ENCODE measurements around the gene PCDHGB6. TPM values are rescaled to one million over a fixed set of nuclear protein-coding genes. Genes with fewer than 3 reads are reported as not detected.
"Not testable (repeated sequence)": the region's sequence is repeated elsewhere in the genome, so short reads cannot be mapped to it uniquely, and the experiment has no call there.

Gene PCDHGB6
- total RNA-seq, 2 experiments from 2014 or later = 0.06 TPM; not detected in 1

- Mint-ChIP-seq H3K27ac (no peak within 1 kb of the TSS), H3K4me1 (ENCODE audit: low read depth) (peaks cover 24% of the 10 kb centered on the region), H3K9me3 (peaks cover 20% of the 10 kb centered on the region), H3K4me3 (peak within 1 kb of the TSS; percentile 92), H3K36me3 (ENCODE audit: low read depth) (peaks cover 46% of the 10 kb centered on the region), H3K27me3 (peaks cover 82% of the 10 kb centered on the region)
- H3K4me1 ChIP-seq (ENCODE audit: insufficient read depth, low read length) = peaks cover 15% of the 10 kb centered on the region
- ATAC-seq (ENCODE audit: poor library complexity) = peak; percentile 88
- ChIA-PET POLR2A (interaction anchor here (0.9 to 1.3 kb wide), 3 partner anchors 48 to 151 kb away, joined by 3 to 4 read pairs (median 3); partner anchors contain the start of gene TAF7), CTCF (interaction anchor here (0.6 to 3.0 kb wide), 14 partner anchors 8 to 225 kb away, joined by 3 to 19 read pairs (median 4); partner anchors contain the start of genes PCDHGA11, PCDHGA6, PCDHGB5 and TAF7)
- intact Hi-C loops (cut with DNase I, micrococcal nuclease) = loop anchor here (2.0 to 10.0 kb wide), 5 partner anchors 48 to 149 kb away; partner anchors contain the start of genes PCDHGA5 (in 1 of the 2) and TAF7 (in 1 of the 2)
- peak; percentile 71 for TF ChIP-seq CTCF (IDR thresholded peaks at IDR 0.05)
- H3K27ac ChIP-seq (ENCODE audit: low read depth in 1 of 2, low read length in 2 of 2) = no peak within 1 kb of the TSS
- peaks cover 21 to 51% of the 10 kb centered on the region in 2 experiments for H3K9me3 ChIP-seq (ENCODE audit: control insufficient read depth in 1 of 2, insufficient read depth in 1 of 2, low read length in 2 of 2)
- peak within 1 kb of the TSS; percentile 53 for H3K4me3 ChIP-seq (ENCODE audit: low read length)
- H3K36me3 ChIP-seq (ENCODE audit: insufficient read depth, low read length) = no peaks in the 10 kb centered on the region
- peaks cover 63 to 84% of the 10 kb centered on the region in 2 experiments for H3K27me3 ChIP-seq (ENCODE audit: control insufficient read depth in 1 of 2, insufficient read depth in 2 of 2, low read length in 2 of 2)
- peak in 13 of 14 experiments; percentile 26 to 72 (median 39) for DNase-seq
Observed at GRCh38 chr5:141412854-141413539, 5.2 kb downstream of the PCDHGB6 start, which contains the start of gene PCDHGA10. Gene PCDHGA10 (plus strand): TSS chr5:141412987. CDS start chr5:141413176, 189 bp downstream.

GRCh38 chr5:141413540-141414069, 5.8 kb downstream of the PCDHGB6 start:
- POLR2A ChIA-PET = interaction anchor here (0.9 to 1.3 kb wide), 2 partner anchors 93 to 150 kb away, joined by 3 to 4 read pairs; partner anchors contain the start of gene TAF7
- H3K4me3 ChIP-seq (ENCODE audit: low read length) = peak overlapping the region; percentile 53
- H3K4me1 Mint-ChIP-seq (ENCODE audit: low read depth) = peaks cover 23% of the 10 kb centered on the region
- no peaks in the 10 kb centered on the region for H3K36me3 ChIP-seq (ENCODE audit: insufficient read depth, low read length)
- peaks cover 82% of the 10 kb centered on the region for H3K27me3 Mint-ChIP-seq
- ATAC-seq (ENCODE audit: poor library complexity) (no peak), DNase-seq (no peak)
- H3K9me3 ChIP-seq (ENCODE audit: control insufficient read depth in 1 of 2, insufficient read depth in 1 of 2, low read length in 2 of 2) = peaks cover 21 to 52% of the 10 kb centered on the region in 2 experiments
- CTCF ChIA-PET = interaction anchor here (0.6 to 3.0 kb wide), 10 partner anchors 23 to 224 kb away, joined by 3 to 19 read pairs (median 4); partner anchors contain the start of gene TAF7
- H3K4me3 Mint-ChIP-seq = peak overlapping the region; percentile 92
- H3K36me3 Mint-ChIP-seq (ENCODE audit: low read depth) = peaks cover 51% of the 10 kb centered on the region
- H3K27ac Mint-ChIP-seq = no peak overlapping the region
- H3K27ac ChIP-seq (ENCODE audit: low read depth in 1 of 2, low read length in 2 of 2) = no peak overlapping the region
- peaks cover 22% of the 10 kb centered on the region for H3K9me3 Mint-ChIP-seq
- no peak for TF ChIP-seq CTCF (IDR thresholded peaks at IDR 0.05)
- peaks cover 63 to 84% of the 10 kb centered on the region in 2 experiments for H3K27me3 ChIP-seq (ENCODE audit: control insufficient read depth in 1 of 2, insufficient read depth in 2 of 2, low read length in 2 of 2)
- intact Hi-C loops (cut with DNase I, micrococcal nuclease) = loop anchor here (2.0 to 10.0 kb wide), 5 partner anchors 49 to 149 kb away; partner anchors contain the start of genes PCDHGA5 (in 1 of the 2) and TAF7 (in 1 of the 2)
- H3K4me1 ChIP-seq (ENCODE audit: insufficient read depth, low read length) = peaks cover 15% of the 10 kb centered on the region

GRCh38 chr5:141414548-141415274, 6.9 kb downstream of the PCDHGB6 start:
- H3K27ac ChIP-seq (ENCODE audit: low read depth in 1 of 2, low read length in 2 of 2); ATAC-seq (ENCODE audit: poor library complexity); H3K27ac Mint-ChIP-seq; H3K36me3 ChIP-seq (ENCODE audit: insufficient read depth, low read length); H3K4me3 ChIP-seq (ENCODE audit: low read length); DNase-seq; POLR2A ChIA-PET: not testable (repeated sequence)
- Mint-ChIP-seq H3K27me3 (peaks cover 80% of the 10 kb centered on the region), H3K36me3 (ENCODE audit: low read depth) (peaks cover 50% of the 10 kb centered on the region), H3K4me3 (peak overlapping the region; percentile 59), H3K9me3 (peaks cover 20% of the 10 kb centered on the region), H3K4me1 (ENCODE audit: low read depth) (peaks cover 27% of the 10 kb centered on the region)
- Histone ChIP-seq H3K9me3 (ENCODE audit: control insufficient read depth in 1 of 2, insufficient read depth in 1 of 2, low read length in 2 of 2) (peaks cover 23 to 57% of the 10 kb centered on the region in 2 experiments), H3K4me1 (ENCODE audit: insufficient read depth, low read length) (peaks cover 15% of the 10 kb centered on the region), H3K27me3 (ENCODE audit: control insufficient read depth in 1 of 2, insufficient read depth in 2 of 2, low read length in 2 of 2) (peaks cover 62 to 84% of the 10 kb centered on the region in 2 experiments)
- CTCF ChIA-PET = interaction anchor here (1.1 to 3.0 kb wide), 2 partner anchors 94 to 110 kb away, joined by 3 to 15 read pairs; partner anchors contain the start of gene TAF7
- intact Hi-C loops (cut with DNase I, micrococcal nuclease) = loop anchor here (5.0 to 10.0 kb wide), 4 partner anchors 32 to 148 kb away; partner anchors contain the start of genes PCDHGA5 (in 1 of the 2), PCDHGA7 (in 1 of the 2) and TAF7 (in 1 of the 2)

- Histone ChIP-seq H3K27me3 (ENCODE audit: control insufficient read depth in 1 of 2, insufficient read depth in 2 of 2, low read length in 2 of 2) (peaks cover 61 to 90% of the 10 kb centered on the region in 2 experiments), H3K9me3 (ENCODE audit: control insufficient read depth in 1 of 2, insufficient read depth in 1 of 2, low read length in 2 of 2) (peaks cover 28 to 54% of the 10 kb centered on the region in 2 experiments), H3K4me1 (ENCODE audit: insufficient read depth, low read length) (peaks cover 15% of the 10 kb centered on the region)
- POLR2A ChIA-PET; H3K27ac Mint-ChIP-seq; H3K4me3 ChIP-seq (ENCODE audit: low read length); ATAC-seq (ENCODE audit: poor library complexity); H3K36me3 ChIP-seq (ENCODE audit: insufficient read depth, low read length); H3K27ac ChIP-seq (ENCODE audit: low read depth in 1 of 2, low read length in 2 of 2); DNase-seq: not testable (repeated sequence)
- Mint-ChIP-seq H3K27me3 (peaks cover 81% of the 10 kb centered on the region), H3K36me3 (ENCODE audit: low read depth) (peaks cover 50% of the 10 kb centered on the region), H3K9me3 (peaks cover 22% of the 10 kb centered on the region), H3K4me3 (peak overlapping the region; percentile 4), H3K4me1 (ENCODE audit: low read depth) (peaks cover 27% of the 10 kb centered on the region)
- CTCF ChIA-PET = interaction anchor here (1.1 to 3.0 kb wide), 2 partner anchors 95 to 110 kb away, joined by 3 to 15 read pairs; partner anchors contain the start of gene TAF7
- intact Hi-C loops (cut with DNase I, micrococcal nuclease) = loop anchor here in 1 of 2 experiments (5.0 to 10.0 kb wide), 3 partner anchors 33 to 90 kb away; partner anchors contain the start of genes PCDHGA5, PCDHGA7 and TAF7
Observed at GRCh38 chr5:141415275-141415618, 7.4 kb downstream of the PCDHGB6 start.
